Panc1 (cell line): ENCODE results near the gene ASCC1. TPM values are rescaled to one million over a fixed set of nuclear protein-coding genes. Genes with fewer than 3 reads are reported as not detected.

Source experiments
- ATAC-seq: fragments of 200-7000 bp; cut with Tn5 transposase; 2 replicates; pipeline ENCODE4 v1.9.1; 2020; ENCODE audit warnings: mild to moderate bottlenecking, moderate library complexity
- BruUV-seq: library from RNA; stranded (reverse); fragments of 400-500 nt; replicated peaks from 2 replicates; lab custom pipeline; 2021; lab: Mats Ljungman, UMichigan
- CTCF ChIA-PET: fragments of 300-600 bp; sonication (Branson Sonifier 250); formaldehyde crosslinking; loops from one replicate; lab custom pipeline; 2022; ENCODE audit warnings: antibody characterized with exemption; lab: Charles Lee
- POLR2A ChIA-PET: fragments of 300-600 bp; sonication (Branson Sonifier 250); formaldehyde crosslinking; loops from one replicate; lab custom pipeline; 2022; ENCODE audit warnings: antibody characterized with exemption; lab: Charles Lee
- DNase-seq: peaks from one replicate; pipeline ENCODE4 v3.0.0-alpha.2; 2010; ENCODE audit warnings: low read depth, low spot score
- H3K27ac ChIP-seq: 2 replicates; pipeline ENCODE4 v1.5.1; 2011; ENCODE audit warnings: mild to moderate bottlenecking, low read length, inconsistent platforms
- H3K27me3 ChIP-seq: fragments of 200-500 bp; sonication (Bioruptor generic); 2 replicates; pipeline ENCODE4 v1.6.0; 2014; ENCODE audit warnings: low read length, inconsistent platforms; ENCODE audit not compliant: control insufficient read depth, insufficient read depth
- H3K36me3 ChIP-seq: fragments of 200-500 bp; sonication (Bioruptor generic); 2 replicates; pipeline ENCODE4 v1.5.1; 2014; ENCODE audit warnings: inconsistent platforms, mild to moderate bottlenecking, low read length, moderate library complexity; ENCODE audit not compliant: control insufficient read depth, insufficient read depth
- H3K4me1 ChIP-seq: 2 replicates; pipeline ENCODE4 v1.5.1; 2011; ENCODE audit warnings: inconsistent platforms, mild to moderate bottlenecking, low read length, moderate library complexity; ENCODE audit not compliant: control insufficient read depth, insufficient read depth
- H3K4me3 ChIP-seq, 2 experiments: 2 replicates each; pipeline ENCODE4 v1.5.1; 2011 to 2012; ENCODE audit warnings: low read depth in 2 of 2, low read length in 2 of 2, mild to moderate bottlenecking in 2 of 2, inconsistent platforms in 1 of 2, moderate library complexity in 1 of 2
- H3K9me3 ChIP-seq: fragments of 200-500 bp; sonication (Bioruptor generic); 2 replicates; pipeline ENCODE4 v1.5.1; 2014; ENCODE audit warnings: low read depth, mild to moderate bottlenecking, inconsistent platforms, low read length, moderate library complexity; ENCODE audit not compliant: control insufficient read depth, insufficient read depth
- POLR2AphosphoS5 ChIP-seq: IDR thresholded peaks from 2 replicates; pipeline ENCODE4 v1.6.1; 2012; ENCODE audit warnings: mild to moderate bottlenecking, low read depth, low read length, moderate library complexity
- SIN3A ChIP-seq: IDR thresholded peaks from 2 replicates; pipeline ENCODE4 v1.6.1; 2012; ENCODE audit warnings: low read depth, mild to moderate bottlenecking, low read length, moderate library complexity, borderline replicate concordance; ENCODE audit not compliant: insufficient read depth
- TCF7L2 ChIP-seq: IDR thresholded peaks from 2 replicates; pipeline ENCODE4 v1.6.1; 2011; ENCODE audit warnings: mild to moderate bottlenecking, low read depth, low read length, inconsistent platforms
- in situ Hi-C: cut with HindIII; loops from 2 replicates; pipeline ENCODE4 v1.10.0; 2016; ENCODE audit warnings: low sequenced_read_pairs, low pct_unique_long_range_greater_than_20kb
- intact Hi-C: fragments of 100-400 bp; cut with micrococcal nuclease; formaldehyde crosslinking; loops from one replicate; pipeline ENCODE4 v1.10.0; 2022; ENCODE audit not compliant: unreplicated experiment
- total RNA-seq: library from RNA; stranded (reverse); gene quantifications from one replicate; pipeline ENCODE4 v1.2.1, GENCODE V29; 2021; ENCODE audit not compliant: unreplicated experiment
- TF ChIP-seq, protein P1 (sequence below), 2 experiments: IDR thresholded peaks; 2 replicates each; pipeline ENCODE4 v1.6.1; 2011 to 2012; ENCODE audit warnings: low read depth in 2 of 2, control low read depth in 1 of 2, low read length in 1 of 2, mild to moderate bottlenecking in 1 of 2, moderate library complexity in 1 of 2; ENCODE audit not compliant: insufficient read depth in 1 of 2
- TF ChIP-seq, protein P2 (sequence below): fragments of 450-650 bp; IDR thresholded peaks from 2 replicates; pipeline ENCODE4 v1.5.1; 2017; ENCODE audit warnings: mild to moderate bottlenecking

Gene ASCC1
- total RNA-seq, 1 experiment from 2014 or later = 114 TPM

DNA sequence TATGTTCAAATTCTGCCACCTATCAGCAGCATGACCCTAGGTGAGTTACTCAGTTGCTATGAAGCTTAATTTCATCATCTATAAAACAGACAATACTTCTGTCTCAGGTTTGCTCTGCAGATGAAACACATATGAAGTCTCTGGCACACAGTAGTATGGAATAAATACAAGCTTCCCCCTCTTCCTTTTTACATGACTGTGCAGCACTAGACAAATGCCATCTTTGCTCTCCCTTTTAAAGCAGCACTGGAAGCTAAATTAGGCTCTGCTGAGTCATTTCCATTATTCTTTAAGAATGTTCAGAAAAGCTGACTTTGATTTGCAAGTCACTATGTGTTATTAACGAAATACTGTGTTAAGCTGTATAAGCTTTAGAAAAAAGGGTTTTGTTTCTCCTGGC is 40.9 kb downstream of the ASCC1 start:
- Histone ChIP-seq H3K4me3 (no peak overlapping the region), H3K4me1 (peaks cover 74% of the 10 kb centered on the region), H3K27me3 (no peaks in the 10 kb centered on the region), H3K27ac (peak overlapping the region; percentile 100), H3K36me3 (peaks cover 18% of the 10 kb centered on the region; the same call in 1 of the 2 replicates), H3K9me3 (no peaks in the 10 kb centered on the region)
- in situ Hi-C loops (no loop called here), intact Hi-C loops (no loop called here)
- ChIA-PET POLR2A (interaction anchor here (0.5 kb wide), 1 partner anchor 23 kb away, joined by 3 read pairs; no protein-coding TSS in a partner anchor), CTCF (no interaction called here)
- ATAC-seq (no peak), DNase-seq (no peak)
- no TSS peak for BruUV-seq
- TF ChIP-seq SIN3A = no peak
- TF ChIP-seq, protein P1, sequence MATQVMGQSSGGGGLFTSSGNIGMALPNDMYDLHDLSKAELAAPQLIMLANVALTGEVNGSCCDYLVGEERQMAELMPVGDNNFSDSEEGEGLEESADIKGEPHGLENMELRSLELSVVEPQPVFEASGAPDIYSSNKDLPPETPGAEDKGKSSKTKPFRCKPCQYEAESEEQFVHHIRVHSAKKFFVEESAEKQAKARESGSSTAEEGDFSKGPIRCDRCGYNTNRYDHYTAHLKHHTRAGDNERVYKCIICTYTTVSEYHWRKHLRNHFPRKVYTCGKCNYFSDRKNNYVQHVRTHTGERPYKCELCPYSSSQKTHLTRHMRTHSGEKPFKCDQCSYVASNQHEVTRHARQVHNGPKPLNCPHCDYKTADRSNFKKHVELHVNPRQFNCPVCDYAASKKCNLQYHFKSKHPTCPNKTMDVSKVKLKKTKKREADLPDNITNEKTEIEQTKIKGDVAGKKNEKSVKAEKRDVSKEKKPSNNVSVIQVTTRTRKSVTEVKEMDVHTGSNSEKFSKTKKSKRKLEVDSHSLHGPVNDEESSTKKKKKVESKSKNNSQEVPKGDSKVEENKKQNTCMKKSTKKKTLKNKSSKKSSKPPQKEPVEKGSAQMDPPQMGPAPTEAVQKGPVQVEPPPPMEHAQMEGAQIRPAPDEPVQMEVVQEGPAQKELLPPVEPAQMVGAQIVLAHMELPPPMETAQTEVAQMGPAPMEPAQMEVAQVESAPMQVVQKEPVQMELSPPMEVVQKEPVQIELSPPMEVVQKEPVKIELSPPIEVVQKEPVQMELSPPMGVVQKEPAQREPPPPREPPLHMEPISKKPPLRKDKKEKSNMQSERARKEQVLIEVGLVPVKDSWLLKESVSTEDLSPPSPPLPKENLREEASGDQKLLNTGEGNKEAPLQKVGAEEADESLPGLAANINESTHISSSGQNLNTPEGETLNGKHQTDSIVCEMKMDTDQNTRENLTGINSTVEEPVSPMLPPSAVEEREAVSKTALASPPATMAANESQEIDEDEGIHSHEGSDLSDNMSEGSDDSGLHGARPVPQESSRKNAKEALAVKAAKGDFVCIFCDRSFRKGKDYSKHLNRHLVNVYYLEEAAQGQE (IDR thresholded peaks at IDR 0.05; ENCODE audit: insufficient read depth in 1 of 2, low read depth in 2 of 2, low read length in 1 of 2) = no peak
- TF ChIP-seq, protein P2, sequence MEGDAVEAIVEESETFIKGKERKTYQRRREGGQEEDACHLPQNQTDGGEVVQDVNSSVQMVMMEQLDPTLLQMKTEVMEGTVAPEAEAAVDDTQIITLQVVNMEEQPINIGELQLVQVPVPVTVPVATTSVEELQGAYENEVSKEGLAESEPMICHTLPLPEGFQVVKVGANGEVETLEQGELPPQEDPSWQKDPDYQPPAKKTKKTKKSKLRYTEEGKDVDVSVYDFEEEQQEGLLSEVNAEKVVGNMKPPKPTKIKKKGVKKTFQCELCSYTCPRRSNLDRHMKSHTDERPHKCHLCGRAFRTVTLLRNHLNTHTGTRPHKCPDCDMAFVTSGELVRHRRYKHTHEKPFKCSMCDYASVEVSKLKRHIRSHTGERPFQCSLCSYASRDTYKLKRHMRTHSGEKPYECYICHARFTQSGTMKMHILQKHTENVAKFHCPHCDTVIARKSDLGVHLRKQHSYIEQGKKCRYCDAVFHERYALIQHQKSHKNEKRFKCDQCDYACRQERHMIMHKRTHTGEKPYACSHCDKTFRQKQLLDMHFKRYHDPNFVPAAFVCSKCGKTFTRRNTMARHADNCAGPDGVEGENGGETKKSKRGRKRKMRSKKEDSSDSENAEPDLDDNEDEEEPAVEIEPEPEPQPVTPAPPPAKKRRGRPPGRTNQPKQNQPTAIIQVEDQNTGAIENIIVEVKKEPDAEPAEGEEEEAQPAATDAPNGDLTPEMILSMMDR = no peak
- no peak for TF ChIP-seq TCF7L2
- TF ChIP-seq POLR2AphosphoS5 = no peak

DNA sequence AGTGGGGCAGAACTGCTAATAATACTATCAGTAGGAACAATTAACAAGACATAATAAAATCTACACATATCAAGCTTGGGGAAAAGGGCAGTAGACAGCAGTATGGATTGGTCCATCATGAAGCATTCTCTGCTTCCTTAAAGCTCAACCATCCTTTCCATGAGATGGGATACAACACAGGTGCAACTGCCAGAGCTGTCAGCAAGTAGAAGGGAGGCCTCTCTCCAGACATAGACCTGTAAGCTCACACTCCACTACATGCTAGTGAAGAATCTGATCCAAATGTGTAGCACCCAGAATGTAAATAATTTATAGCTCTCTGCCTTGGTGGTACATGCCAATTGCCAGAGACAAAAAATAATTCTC is 41.8 kb downstream of the ASCC1 start:
- H3K9me3 ChIP-seq = no peaks in the 10 kb centered on the region
- in situ Hi-C loops (no loop called here), intact Hi-C loops (loop anchor here (5.0 kb wide), 1 partner anchor 43 kb away; the partner anchor contains the start of genes ANAPC16 and ASCC1)
- DNase-seq (no peak), ATAC-seq (peak; percentile 9)
- BruUV-seq = no TSS peak
- TF ChIP-seq, protein P1 (IDR thresholded peaks at IDR 0.05; ENCODE audit: insufficient read depth in 1 of 2, low read depth in 2 of 2, low read length in 1 of 2) = no peak
- TF ChIP-seq TCF7L2 = no peak
- TF ChIP-seq POLR2AphosphoS5 = no peak
- TF ChIP-seq, protein P2 = no peak; the same call in 1 of the 2 replicates
- no peak for TF ChIP-seq SIN3A
- no peaks in the 10 kb centered on the region for H3K27me3 ChIP-seq
- peaks cover 83% of the 10 kb centered on the region for H3K4me1 ChIP-seq
- POLR2A ChIA-PET = interaction anchor here (0.6 to 1.0 kb wide), 5 partner anchors 8 to 188 kb away, joined by 3 to 12 read pairs (median 7); no protein-coding TSS in a partner anchor
- peaks cover 14% of the 10 kb centered on the region; the same call in 1 of the 2 replicates for H3K36me3 ChIP-seq
- peak overlapping the region; percentile 100 for H3K27ac ChIP-seq
- CTCF ChIA-PET = interaction anchor here (1.0 to 1.2 kb wide), 2 partner anchors 15 to 41 kb away, joined by 3 to 5 read pairs; no protein-coding TSS in a partner anchor
- no peak overlapping the region for H3K4me3 ChIP-seq
